CD4-positive, alpha-beta T cell treated with Interleukin-2 at 100 ng/mL for 4 hours (primary cell): ENCODE results near the gene PACS2.

Experiments
- DNase-seq: peaks from one replicate; pipeline ENCODE4 v3.0.0-alpha.2; 2020; ENCODE audit warnings: low spot score

PACS2 gene

GRCh38 chr14:105440992-105441391 lies 126.4 kb downstream of the PACS2 start:
- no peak for DNase-seq

- no peak for DNase-seq
Observed at GRCh38 chr14:105442125-105442524, 127.6 kb downstream of the PACS2 start.

- no peak for DNase-seq
Observed at GRCh38 chr14:105442834-105443233, 128.3 kb downstream of the PACS2 start.

GRCh38 chr14:105444859-105445258 lies 130.3 kb downstream of the PACS2 start:
- no peak for DNase-seq

GRCh38 chr14:105445290-105445689 lies 130.7 kb downstream of the PACS2 start:
- no peak for DNase-seq

GRCh38 chr14:105445901-105446845 lies 131.6 kb downstream of the PACS2 start:
- DNase-seq = no peak

- DNase-seq = no peak
Observed at GRCh38 chr14:105446971-105447370, 132.4 kb downstream of the PACS2 start.
